Hepatic stellate cell (primary cell): ENCODE data around the gene GDNF.

Source experiments
- DNase-seq: peaks from one replicate; pipeline ENCODE4 v3.0.0; 2011; ENCODE audit warnings: low spot score

The GDNF gene

GRCh38 chr5:37777432-37778130 is 62.3 kb downstream of the GDNF start:
- DNase-seq: no peak

GRCh38 chr5:37776826-37777225 is 63.0 kb downstream of the GDNF start:
- DNase-seq: peak; percentile 32

- no peak for DNase-seq
These were observed 64.8 kb downstream of the GDNF start for GRCh38 chr5:37774912-37775483.

DNA sequence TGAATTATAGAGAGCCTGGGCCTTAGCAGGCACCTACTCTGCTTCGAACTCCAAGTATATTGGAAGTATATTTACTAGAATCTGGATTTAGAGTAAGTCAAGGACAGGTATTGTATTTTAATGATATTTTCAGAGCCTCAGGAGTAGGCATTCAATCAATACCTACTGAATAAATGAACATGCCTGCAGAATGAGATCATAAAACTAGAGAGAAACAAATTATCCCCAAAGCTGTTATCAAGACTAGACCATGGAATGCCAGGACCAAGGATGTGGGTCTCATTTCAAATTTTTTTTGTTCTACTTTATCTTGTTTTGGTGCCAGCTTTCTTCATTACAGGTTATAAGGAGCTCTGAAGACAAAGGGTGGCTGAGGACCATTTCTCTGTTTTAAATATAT is 66.0 kb downstream of the GDNF start:
- DNase-seq: no peak

DNA sequence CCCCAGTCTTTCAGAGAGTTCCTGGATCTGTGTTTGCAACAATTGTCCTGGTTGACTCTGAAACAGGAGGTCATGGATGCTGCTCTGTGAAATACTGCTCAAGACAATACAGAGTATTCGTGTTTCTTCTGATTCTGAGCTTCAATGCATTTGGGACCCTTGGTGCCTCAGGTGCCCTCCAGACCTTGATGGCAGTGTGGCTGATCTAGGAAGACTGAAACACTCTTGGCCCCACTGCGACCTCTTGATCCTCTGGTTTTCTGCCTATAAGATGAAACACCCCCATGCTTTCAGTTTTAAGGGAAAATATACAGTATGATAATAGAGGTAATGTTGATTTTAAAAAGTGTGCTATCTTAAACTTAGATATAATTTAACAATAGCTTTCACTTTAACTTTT is 67.6 kb downstream of the GDNF start:
- no peak for DNase-seq

- peak; percentile 76 for DNase-seq
These were observed 68.1 kb downstream of the GDNF start for GRCh38 chr5:37771731-37772130.

GRCh38 chr5:37771203-37771611 is 68.6 kb downstream of the GDNF start:
- peak; percentile 21 for DNase-seq

GRCh38 chr5:37770786-37771185 is 69.1 kb downstream of the GDNF start:
- no peak for DNase-seq

DNA sequence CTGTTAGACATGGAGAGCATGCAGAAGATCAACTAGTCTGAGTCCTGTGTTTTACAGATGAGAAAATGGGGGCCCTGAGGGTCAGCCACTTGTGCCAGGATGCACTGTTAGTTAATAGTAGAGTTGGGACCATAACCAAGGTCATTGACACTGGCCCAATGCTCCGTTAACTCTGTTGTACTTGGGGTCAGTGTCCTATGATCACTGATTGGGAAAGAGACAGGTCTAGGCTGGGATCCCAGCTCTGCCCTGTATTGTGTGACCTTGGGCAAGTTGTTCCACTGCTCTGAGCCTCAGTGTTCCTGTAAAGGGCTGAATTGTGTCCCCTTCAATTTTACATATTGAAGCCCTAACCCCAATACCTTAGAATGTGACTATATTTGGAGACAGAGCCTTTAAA is 70.0 kb downstream of the GDNF start:
- DNase-seq: no peak

- no peak for DNase-seq
These were observed 70.7 kb downstream of the GDNF start for GRCh38 chr5:37769108-37769507.

GRCh38 chr5:37768371-37768770 is 71.5 kb downstream of the GDNF start:
- no peak for DNase-seq

DNA sequence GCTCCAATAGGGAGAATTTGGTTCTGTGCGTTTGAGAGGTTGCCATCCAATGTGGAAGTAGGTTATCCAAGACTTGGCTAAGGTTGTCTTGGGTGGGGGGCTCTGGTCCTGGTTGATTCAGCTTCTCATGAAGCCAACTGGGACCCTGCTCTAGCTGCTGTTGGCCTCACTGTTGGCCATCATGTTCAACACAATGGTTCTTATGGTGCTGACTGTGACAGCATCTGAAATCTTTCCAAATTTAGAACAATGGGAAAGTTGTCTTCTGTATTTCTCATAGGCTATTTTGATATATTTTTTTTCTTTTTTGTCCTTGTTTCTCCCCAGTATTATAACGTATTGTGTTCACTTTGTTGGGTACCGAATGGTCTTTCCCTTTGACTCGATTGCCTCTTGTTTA is 71.9 kb downstream of the GDNF start:
- no peak for DNase-seq

GRCh38 chr5:37767251-37767650 is 72.6 kb downstream of the GDNF start:
- DNase-seq: no peak
